GM12864 (cell line): Measurements from ENCODE around the gene TAX1BP1.

Experiments
- DNase-seq: peaks from one replicate; pipeline ENCODE4 v3.0.0-alpha.2; 2011; ENCODE audit warnings: low read depth
- H3K4me3 ChIP-seq: 2 replicates; pipeline ENCODE4 v1.5.1; 2011; ENCODE audit warnings: mild to moderate bottlenecking, low read depth, low read length, control low read depth
- CTCF ChIP-seq: IDR thresholded peaks from 2 replicates; pipeline ENCODE4 v1.5.1; 2011; ENCODE audit warnings: low read depth, mild to moderate bottlenecking, moderate library complexity, low read length, control low read depth, inconsistent platforms; ENCODE audit errors: missing control alignments

TAX1BP1 gene

GRCh38 chr7:27739909-27740448 lies at the start of gene TAX1BP1:
Gene TAX1BP1, plus strand, starts transcription at chr7:27740162. Its CDS starts 8,363 bp downstream, at chr7:27748525.
- DNase-seq = peak; percentile 80
- no peak for TF ChIP-seq CTCF
- H3K4me3 ChIP-seq = peak within 1 kb of the TSS; percentile 88

GRCh38 chr7:27690649-27691048 lies 49.3 kb upstream of the TAX1BP1 start:
- no peak for DNase-seq
- H3K4me3 ChIP-seq = no peak overlapping the region
- no peak for TF ChIP-seq CTCF

GRCh38 chr7:27693794-27694193 lies 46.2 kb upstream of the TAX1BP1 start:
- H3K4me3 ChIP-seq = no peak overlapping the region
- no peak for DNase-seq
- TF ChIP-seq CTCF = no peak

GRCh38 chr7:27695096-27695495 lies 44.9 kb upstream of the TAX1BP1 start:
- no peak overlapping the region for H3K4me3 ChIP-seq
- no peak for TF ChIP-seq CTCF
- DNase-seq = no peak

- H3K4me3 ChIP-seq = no peak overlapping the region
- peak; percentile 56 for DNase-seq
- no peak for TF ChIP-seq CTCF
Observed at GRCh38 chr7:27697861-27698430, 42.0 kb upstream of the TAX1BP1 start.

GRCh38 chr7:27699751-27700150 lies 40.2 kb upstream of the TAX1BP1 start:
- TF ChIP-seq CTCF = no peak
- H3K4me3 ChIP-seq = no peak overlapping the region
- no peak for DNase-seq

- no peak overlapping the region for H3K4me3 ChIP-seq
- DNase-seq = no peak
- no peak for TF ChIP-seq CTCF
Observed at GRCh38 chr7:27700501-27700900, 39.5 kb upstream of the TAX1BP1 start.
